Measurements from ENCODE around the gene ZC3H10. TPM values are rescaled to one million over a fixed set of nuclear protein-coding genes. Genes with fewer than 3 reads are reported as not detected.
"Not testable (repeated sequence)": the region's sequence is repeated elsewhere in the genome, so short reads cannot be mapped to it uniquely, and the experiment has no call there.

ZC3H10 gene
- total and polyA plus RNA-seq, 8 donors: 4.2 to 8.7 (median 5.9) TPM

GRCh38 chr12:56115329-56115728 is 2.7 kb upstream of the ZC3H10 start:
- Histone ChIP-seq H3K27me3 (no peaks in the 10 kb centered on the region), H3K9me3 (no peaks in the 10 kb centered on the region), H3K27ac (peak overlapping the region; percentile 95), H3K4me3 (peak overlapping the region; percentile 56 to 66), H3K36me3 (peaks cover 0 to 47% of the 10 kb centered on the region in 2 donors), H3K4me1 (peaks cover 15 to 30% of the 10 kb centered on the region in 2 donors)
- no peak for ATAC-seq
- peak in 2 of 4 donors; percentile 4 to 36 for DNase-seq
- intact Hi-C loops (cut with DNase I): no loop called here
- no peak for TF ChIP-seq CTCF (IDR thresholded peaks at IDR 0.05)

DNA sequence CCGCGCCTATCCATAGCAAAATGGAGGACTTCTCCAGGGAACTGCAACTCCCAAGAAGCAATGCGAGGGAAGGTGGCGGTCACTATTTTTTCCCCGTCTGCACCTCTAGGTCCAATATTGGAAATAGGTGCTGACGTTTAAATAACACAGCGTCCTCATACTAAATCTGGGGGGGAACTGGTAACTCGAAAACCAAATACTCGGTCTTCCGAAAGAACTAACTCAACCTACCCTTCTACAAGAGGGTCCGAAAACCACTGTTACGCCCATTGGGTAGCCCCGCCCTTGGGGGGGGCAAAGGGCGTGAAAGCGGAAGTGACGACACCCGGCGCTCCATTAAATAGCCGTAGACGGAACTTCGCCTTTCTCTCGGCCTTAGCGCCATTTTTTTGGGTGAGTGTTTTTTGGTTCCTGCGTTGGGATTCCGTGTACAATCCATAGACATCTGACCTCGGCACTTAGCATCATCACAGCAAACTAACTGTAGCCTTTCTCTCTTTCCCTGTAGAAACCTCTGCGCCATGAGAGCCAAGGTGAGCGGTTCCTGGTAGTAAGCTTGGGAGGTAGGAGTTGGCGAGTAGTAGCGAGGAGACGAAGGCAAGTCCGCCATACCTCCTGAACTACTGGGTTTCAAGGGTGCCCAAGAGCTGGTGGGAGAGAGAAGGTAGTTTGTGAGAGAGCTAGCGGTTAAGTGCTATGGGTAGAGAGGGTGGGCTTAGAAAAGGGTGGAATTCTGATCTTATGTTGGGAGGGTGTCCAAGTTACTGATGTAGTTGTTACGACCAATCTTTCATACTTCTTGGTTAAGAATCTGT is 1.6 kb upstream of the ZC3H10 start, which contains the start of gene RPL41:
Gene RPL41, plus strand, starts transcription at position 367 of the 815 bp plus-strand sequence.
- TF ChIP-seq CTCF (IDR thresholded peaks at IDR 0.05): no peak
- ATAC-seq: peak; percentile 72
- intact Hi-C loops (cut with DNase I): no loop called here
- Histone ChIP-seq H3K4me1 (peaks cover 15 to 32% of the 10 kb centered on the region in 2 donors), H3K9me3 (no peaks in the 10 kb centered on the region), H3K27me3 (no peaks in the 10 kb centered on the region), H3K4me3 (peak within 1 kb of the TSS; percentile 56 to 66), H3K36me3 (peaks cover 0 to 47% of the 10 kb centered on the region in 2 donors), H3K27ac (peak within 1 kb of the TSS; percentile 95)
- peak; percentile 93 to 99 (median 96) for DNase-seq

DNA sequence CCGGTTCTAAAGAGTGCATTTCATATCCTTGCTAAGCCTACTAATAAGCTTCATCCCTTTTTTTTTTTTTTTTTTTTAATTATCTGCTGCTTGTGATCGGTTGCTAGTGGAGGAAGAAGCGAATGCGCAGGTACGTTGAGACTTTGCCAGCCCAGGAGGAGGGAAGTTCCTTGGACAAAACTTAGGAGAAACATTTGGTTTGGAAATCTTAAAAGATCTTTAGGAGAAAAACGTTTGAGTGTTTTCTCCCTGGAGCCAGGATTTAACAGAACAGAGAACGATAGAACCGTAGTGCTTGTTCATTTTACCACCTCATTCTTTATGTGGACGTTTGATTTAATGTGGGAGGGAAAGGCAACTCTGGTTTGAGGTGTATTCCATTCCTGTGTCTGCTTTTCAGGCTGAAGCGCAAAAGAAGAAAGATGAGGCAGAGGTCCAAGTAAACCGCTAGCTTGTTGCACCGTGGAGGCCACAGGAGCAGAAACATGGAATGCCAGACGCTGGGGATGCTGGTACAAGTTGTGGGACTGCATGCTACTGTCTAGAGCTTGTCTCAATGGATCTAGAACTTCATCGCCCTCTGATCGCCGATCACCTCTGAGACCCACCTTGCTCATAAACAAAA is 872 bp upstream of the ZC3H10 start:
- ATAC-seq; DNase-seq; intact Hi-C loops (cut with DNase I); H3K27me3 ChIP-seq; H3K9me3 ChIP-seq: not testable (repeated sequence)
- H3K4me3 ChIP-seq: peak overlapping the region; percentile 56 to 66
- peak overlapping the region; percentile 95 for H3K27ac ChIP-seq
- peaks cover 0 to 47% of the 10 kb centered on the region in 2 donors for H3K36me3 ChIP-seq
- H3K4me1 ChIP-seq: peaks cover 15 to 33% of the 10 kb centered on the region in 2 donors

DNA sequence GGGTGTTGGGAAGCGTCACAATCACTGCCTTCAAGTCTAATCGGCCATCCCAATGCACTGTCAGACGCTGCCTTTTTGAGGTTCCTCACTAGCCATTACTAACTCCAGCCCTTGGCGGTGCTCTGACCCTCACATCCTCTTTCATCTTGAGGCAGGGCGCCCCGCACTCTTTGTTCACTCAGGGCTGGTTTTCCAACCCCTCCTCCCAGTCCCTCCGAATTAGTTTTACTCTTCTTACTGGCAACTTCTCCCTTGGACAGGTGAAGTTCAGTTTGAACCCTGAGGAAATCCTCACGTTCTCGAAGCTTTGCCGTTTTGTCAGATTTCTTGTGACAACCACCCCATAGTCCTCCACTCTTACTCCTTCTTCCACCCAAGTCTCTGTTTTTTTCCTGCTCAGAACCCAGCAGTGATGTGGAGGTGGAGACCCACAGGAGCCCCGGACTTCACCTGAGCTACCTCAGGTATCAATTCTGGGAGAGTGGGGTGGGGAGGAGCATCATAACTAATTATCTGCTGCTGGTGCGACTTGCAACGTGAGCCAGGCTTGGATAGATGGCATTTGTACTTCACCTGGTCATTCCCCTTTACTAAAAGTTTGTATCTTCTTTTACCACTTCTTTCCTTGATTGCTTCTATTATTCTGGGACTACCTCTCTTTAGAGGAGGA is 757 bp downstream of the ZC3H10 start:
- no peak for DNase-seq
- TF ChIP-seq CTCF (IDR thresholded peaks at IDR 0.05): no peak
- intact Hi-C loops (cut with DNase I): no loop called here

GRCh38 chr12:56119361-56119796 is 1.3 kb downstream of the ZC3H10 start:
- Histone ChIP-seq H3K27ac (peak overlapping the region in 1 of 2 donors; percentile 95), H3K36me3 (peaks cover 0 to 29% of the 10 kb centered on the region in 2 donors), H3K4me1 (peaks cover 15 to 47% of the 10 kb centered on the region in 2 donors), H3K27me3 (no peaks in the 10 kb centered on the region), H3K4me3 (peak overlapping the region in 1 of 2 donors; percentile 66), H3K9me3 (no peaks in the 10 kb centered on the region)
- intact Hi-C loops (cut with DNase I): no loop called here
- DNase-seq: peak in 3 of 4 donors; percentile 69 to 92 (median 77)
- ATAC-seq: peak; percentile 56
- peak; percentile 64 to 65 for TF ChIP-seq CTCF (IDR thresholded peaks at IDR 0.05)

More for the DNA sequence above, 757 bp downstream of the ZC3H10 start:
- peaks cover 15 to 41% of the 10 kb centered on the region in 2 donors for H3K4me1 ChIP-seq
- H3K27ac ChIP-seq: peak overlapping the region; percentile 91 to 95
- ATAC-seq: peak; percentile 2
- H3K36me3 ChIP-seq: peaks cover 0 to 32% of the 10 kb centered on the region in 2 donors
- no peaks in the 10 kb centered on the region for H3K27me3 ChIP-seq
- H3K9me3 ChIP-seq: no peaks in the 10 kb centered on the region
- H3K4me3 ChIP-seq: peak overlapping the region; percentile 56 to 66

Data from left lung (tissue), 10 donors.